WTC11 (cell line): ENCODE results near the gene LDLRAD4. TPM values are rescaled to one million over a fixed set of nuclear protein-coding genes. Genes with fewer than 3 reads are reported as not detected.

Source experiments
- ATAC-seq: fragments of 200-7000 bp; cut with Tn5 transposase; 2 replicates; pipeline ENCODE4 v1.10.0; 2021; ENCODE audit warnings: mild to moderate bottlenecking, moderate library complexity
- CTCF ChIA-PET: fragments of 300-600 bp; sonication (Branson Sonifier 250); formaldehyde crosslinking; loops from one replicate; lab custom pipeline; 2021; ENCODE audit warnings: antibody characterized with exemption; lab: Charles Lee
- POLR2A ChIA-PET: fragments of 350-600 bp; sonication (Branson Sonifier 250); formaldehyde crosslinking; loops from one replicate; lab custom pipeline; 2021; ENCODE audit warnings: antibody characterized with exemption; lab: Charles Lee
- DNase-seq: peaks from one replicate; pipeline ENCODE4 v3.0.0; 2021; ENCODE audit warnings: low spot score
- H3K27ac Mint-ChIP-seq: 2 replicates; pipeline ENCODE4 v1.8.0; 2021; ENCODE audit warnings: mixed read lengths
- H3K27me3 Mint-ChIP-seq: 2 replicates; pipeline ENCODE4 v1.8.0; 2021; ENCODE audit warnings: low read depth, mild to moderate bottlenecking, moderate library complexity, mixed read lengths
- H3K36me3 Mint-ChIP-seq: 2 replicates; pipeline ENCODE4 v1.8.0; 2021; ENCODE audit warnings: mixed read lengths
- H3K4me1 Mint-ChIP-seq: 2 replicates; pipeline ENCODE4 v1.8.0; 2022; ENCODE audit warnings: mixed read lengths
- H3K4me3 Mint-ChIP-seq: 2 replicates; pipeline ENCODE4 v1.8.0; 2021; ENCODE audit warnings: mild to moderate bottlenecking, moderate library complexity, mixed read lengths
- H3K9me3 Mint-ChIP-seq: 2 replicates; pipeline ENCODE4 v1.8.0; 2021; ENCODE audit warnings: mixed read lengths
- CREB1 ChIP-seq: sonication (generic); formaldehyde crosslinking; IDR thresholded peaks from 2 replicates; pipeline ENCODE4 v1.8.0; 2023; ENCODE audit warnings: mild to moderate bottlenecking, missing genetic modification reagents
- CREM ChIP-seq: sonication (generic); formaldehyde crosslinking; IDR thresholded peaks from 2 replicates; pipeline ENCODE4 v1.8.1; 2022; ENCODE audit warnings: mild to moderate bottlenecking, missing genetic modification reagents, moderate library complexity
- FOXP1 ChIP-seq: sonication (generic); formaldehyde crosslinking; IDR thresholded peaks from 2 replicates; pipeline ENCODE4 v1.8.0; 2022; ENCODE audit warnings: missing genetic modification reagents, mild to moderate bottlenecking, moderate library complexity, borderline replicate concordance
- JUN ChIP-seq: sonication (generic); formaldehyde crosslinking; IDR thresholded peaks from 2 replicates; pipeline ENCODE4 v1.8.0; 2023; ENCODE audit warnings: mild to moderate bottlenecking, missing genetic modification reagents
- MXD4 ChIP-seq: fragments of 250-450 bp; sonication (Bioruptor Pico); IDR thresholded peaks from 2 replicates; pipeline ENCODE4 v1.8.0; 2021; ENCODE audit warnings: mild to moderate bottlenecking, moderate library complexity, borderline replicate concordance
- RORB ChIP-seq: fragments of 250-450 bp; sonication (Bioruptor Pico); IDR thresholded peaks from 2 replicates; pipeline ENCODE4 v1.9.0; 2021; ENCODE audit warnings: mild to moderate bottlenecking
- SMAD3 ChIP-seq: sonication (generic); formaldehyde crosslinking; IDR thresholded peaks from 2 replicates; pipeline ENCODE4 v1.8.0; 2022; ENCODE audit warnings: missing genetic modification reagents, mild to moderate bottlenecking, borderline replicate concordance
- SMAD4 ChIP-seq: sonication (generic); formaldehyde crosslinking; IDR thresholded peaks from 2 replicates; pipeline ENCODE4 v1.8.0; 2022; ENCODE audit warnings: mild to moderate bottlenecking, missing genetic modification reagents
- TEAD1 ChIP-seq: sonication (generic); formaldehyde crosslinking; IDR thresholded peaks from 2 replicates; pipeline ENCODE4 v1.8.0; 2022; ENCODE audit warnings: mild to moderate bottlenecking, missing genetic modification reagents
- ZNF219 ChIP-seq: sonication (generic); formaldehyde crosslinking; IDR thresholded peaks from 2 replicates; pipeline ENCODE4 v1.8.0; 2023; ENCODE audit warnings: missing genetic modification reagents, mild to moderate bottlenecking, borderline replicate concordance
- ZNF423 ChIP-seq: fragments of 250-450 bp; sonication (Bioruptor Pico); IDR thresholded peaks from 2 replicates; pipeline ENCODE4 v2.1.2; 2022; ENCODE audit warnings: mild to moderate bottlenecking, moderate library complexity
- total RNA-seq: library from RNA; stranded (reverse); gene quantifications from 3 replicates; pipeline ENCODE4 v1.2.3, GENCODE V29; 2021
- TF ChIP-seq, protein P1 (sequence below): sonication (generic); formaldehyde crosslinking; conservative IDR thresholded peaks from 2 replicates; pipeline ENCODE4 v1.8.1; 2023; ENCODE audit warnings: mild to moderate bottlenecking, low read depth, missing genetic modification reagents, moderate library complexity
- TF ChIP-seq, protein P2 (sequence below): sonication (generic); formaldehyde crosslinking; IDR thresholded peaks from 2 replicates; pipeline ENCODE4 v1.8.1; 2023; ENCODE audit warnings: mild to moderate bottlenecking, missing genetic modification reagents
- TF ChIP-seq, protein P3 (sequence below): sonication (generic); formaldehyde crosslinking; IDR thresholded peaks from 2 replicates; pipeline ENCODE4 v1.8.0; 2023; ENCODE audit warnings: missing genetic modification reagents, mild to moderate bottlenecking, borderline replicate concordance
- TF ChIP-seq, protein P4 (sequence below): fragments of 250-450 bp; sonication (Bioruptor Pico); IDR thresholded peaks from 2 replicates; pipeline ENCODE4 v1.9.0; 2021; ENCODE audit warnings: moderate library complexity, mild to moderate bottlenecking, inconsistent platforms, borderline replicate concordance
- TF ChIP-seq, protein P5 (sequence below): sonication (generic); formaldehyde crosslinking; IDR thresholded peaks from 2 replicates; pipeline ENCODE4 v1.8.1; 2022; ENCODE audit warnings: low read depth, mild to moderate bottlenecking, moderate library complexity, missing genetic modification reagents, borderline replicate concordance
- TF ChIP-seq, protein P6 (sequence below): fragments of 250-450 bp; sonication (Bioruptor Pico); IDR thresholded peaks from 2 replicates; pipeline ENCODE4 v1.9.0; 2021; ENCODE audit warnings: mild to moderate bottlenecking, borderline replicate concordance

Gene LDLRAD4
- total RNA-seq, 1 experiment from 2014 or later = 6.2 TPM

DNA sequence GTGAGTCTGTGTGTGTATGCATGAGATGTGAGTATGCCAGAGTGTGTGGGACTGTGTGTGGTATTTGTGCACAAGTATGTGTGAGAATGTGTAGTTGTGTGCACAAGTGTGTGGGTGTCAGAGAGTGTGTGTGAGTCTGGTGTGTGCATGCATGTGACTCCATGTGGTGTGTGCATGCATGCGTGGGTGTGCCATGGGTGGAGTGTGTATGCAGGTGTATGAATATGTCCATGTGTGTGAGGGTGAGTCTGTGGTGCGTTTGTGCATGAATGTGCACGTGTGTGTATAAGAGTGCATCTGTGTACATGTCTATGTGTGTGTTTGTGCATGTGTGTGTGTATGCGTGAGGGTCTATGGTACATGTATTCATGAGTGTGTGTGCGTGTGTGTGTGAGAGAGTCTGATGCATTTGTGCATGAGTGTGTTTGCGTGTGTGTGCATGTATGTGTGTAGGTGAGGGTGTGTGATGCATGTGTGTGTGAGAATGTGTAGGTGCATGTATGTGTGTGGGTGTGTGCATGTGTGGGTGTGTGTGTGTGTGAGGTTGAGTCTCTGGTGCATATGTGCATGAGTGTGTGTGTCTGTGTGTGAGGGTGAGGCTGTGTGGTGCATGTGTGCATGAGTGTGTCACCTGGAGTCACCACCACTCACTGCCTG, 226.8 kb downstream of the LDLRAD4 start:
- peaks cover 39% of the 10 kb centered on the region for H3K4me1 Mint-ChIP-seq

More for the DNA sequence above, 226.8 kb downstream of the LDLRAD4 start:
- Mint-ChIP-seq H3K9me3 (no peaks in the 10 kb centered on the region), H3K27me3 (no peaks in the 10 kb centered on the region; the same call in 1 of the 2 replicates), H3K4me3 (no peak overlapping the region), H3K27ac (no peak overlapping the region), H3K36me3 (no peaks in the 10 kb centered on the region)
- no peak for DNase-seq
- ChIA-PET CTCF (no interaction called here), POLR2A (no interaction called here)
- no peak for ATAC-seq
- TF ChIP-seq ZNF219 (CRISPR knock-in tag) (no peak), FOXP1 (CRISPR knock-in tag) (no peak), SMAD4 (CRISPR knock-in tag) (no peak), RORB (no peak), ZNF423 (no peak), JUN (CRISPR knock-in tag) (no peak), TEAD1 (CRISPR knock-in tag) (no peak), CREB1 (CRISPR knock-in tag) (no peak), SMAD3 (no peak), MXD4 (CRISPR knock-in tag) (no peak), CREM (no peak)
- TF ChIP-seq, protein P1, sequence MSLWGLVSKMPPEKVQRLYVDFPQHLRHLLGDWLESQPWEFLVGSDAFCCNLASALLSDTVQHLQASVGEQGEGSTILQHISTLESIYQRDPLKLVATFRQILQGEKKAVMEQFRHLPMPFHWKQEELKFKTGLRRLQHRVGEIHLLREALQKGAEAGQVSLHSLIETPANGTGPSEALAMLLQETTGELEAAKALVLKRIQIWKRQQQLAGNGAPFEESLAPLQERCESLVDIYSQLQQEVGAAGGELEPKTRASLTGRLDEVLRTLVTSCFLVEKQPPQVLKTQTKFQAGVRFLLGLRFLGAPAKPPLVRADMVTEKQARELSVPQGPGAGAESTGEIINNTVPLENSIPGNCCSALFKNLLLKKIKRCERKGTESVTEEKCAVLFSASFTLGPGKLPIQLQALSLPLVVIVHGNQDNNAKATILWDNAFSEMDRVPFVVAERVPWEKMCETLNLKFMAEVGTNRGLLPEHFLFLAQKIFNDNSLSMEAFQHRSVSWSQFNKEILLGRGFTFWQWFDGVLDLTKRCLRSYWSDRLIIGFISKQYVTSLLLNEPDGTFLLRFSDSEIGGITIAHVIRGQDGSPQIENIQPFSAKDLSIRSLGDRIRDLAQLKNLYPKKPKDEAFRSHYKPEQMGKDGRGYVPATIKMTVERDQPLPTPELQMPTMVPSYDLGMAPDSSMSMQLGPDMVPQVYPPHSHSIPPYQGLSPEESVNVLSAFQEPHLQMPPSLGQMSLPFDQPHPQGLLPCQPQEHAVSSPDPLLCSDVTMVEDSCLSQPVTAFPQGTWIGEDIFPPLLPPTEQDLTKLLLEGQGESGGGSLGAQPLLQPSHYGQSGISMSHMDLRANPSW = no peak
- TF ChIP-seq, protein P2, sequence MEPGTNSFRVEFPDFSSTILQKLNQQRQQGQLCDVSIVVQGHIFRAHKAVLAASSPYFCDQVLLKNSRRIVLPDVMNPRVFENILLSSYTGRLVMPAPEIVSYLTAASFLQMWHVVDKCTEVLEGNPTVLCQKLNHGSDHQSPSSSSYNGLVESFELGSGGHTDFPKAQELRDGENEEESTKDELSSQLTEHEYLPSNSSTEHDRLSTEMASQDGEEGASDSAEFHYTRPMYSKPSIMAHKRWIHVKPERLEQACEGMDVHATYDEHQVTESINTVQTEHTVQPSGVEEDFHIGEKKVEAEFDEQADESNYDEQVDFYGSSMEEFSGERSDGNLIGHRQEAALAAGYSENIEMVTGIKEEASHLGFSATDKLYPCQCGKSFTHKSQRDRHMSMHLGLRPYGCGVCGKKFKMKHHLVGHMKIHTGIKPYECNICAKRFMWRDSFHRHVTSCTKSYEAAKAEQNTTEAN (CRISPR knock-in tag) = no peak
- TF ChIP-seq, protein P3, sequence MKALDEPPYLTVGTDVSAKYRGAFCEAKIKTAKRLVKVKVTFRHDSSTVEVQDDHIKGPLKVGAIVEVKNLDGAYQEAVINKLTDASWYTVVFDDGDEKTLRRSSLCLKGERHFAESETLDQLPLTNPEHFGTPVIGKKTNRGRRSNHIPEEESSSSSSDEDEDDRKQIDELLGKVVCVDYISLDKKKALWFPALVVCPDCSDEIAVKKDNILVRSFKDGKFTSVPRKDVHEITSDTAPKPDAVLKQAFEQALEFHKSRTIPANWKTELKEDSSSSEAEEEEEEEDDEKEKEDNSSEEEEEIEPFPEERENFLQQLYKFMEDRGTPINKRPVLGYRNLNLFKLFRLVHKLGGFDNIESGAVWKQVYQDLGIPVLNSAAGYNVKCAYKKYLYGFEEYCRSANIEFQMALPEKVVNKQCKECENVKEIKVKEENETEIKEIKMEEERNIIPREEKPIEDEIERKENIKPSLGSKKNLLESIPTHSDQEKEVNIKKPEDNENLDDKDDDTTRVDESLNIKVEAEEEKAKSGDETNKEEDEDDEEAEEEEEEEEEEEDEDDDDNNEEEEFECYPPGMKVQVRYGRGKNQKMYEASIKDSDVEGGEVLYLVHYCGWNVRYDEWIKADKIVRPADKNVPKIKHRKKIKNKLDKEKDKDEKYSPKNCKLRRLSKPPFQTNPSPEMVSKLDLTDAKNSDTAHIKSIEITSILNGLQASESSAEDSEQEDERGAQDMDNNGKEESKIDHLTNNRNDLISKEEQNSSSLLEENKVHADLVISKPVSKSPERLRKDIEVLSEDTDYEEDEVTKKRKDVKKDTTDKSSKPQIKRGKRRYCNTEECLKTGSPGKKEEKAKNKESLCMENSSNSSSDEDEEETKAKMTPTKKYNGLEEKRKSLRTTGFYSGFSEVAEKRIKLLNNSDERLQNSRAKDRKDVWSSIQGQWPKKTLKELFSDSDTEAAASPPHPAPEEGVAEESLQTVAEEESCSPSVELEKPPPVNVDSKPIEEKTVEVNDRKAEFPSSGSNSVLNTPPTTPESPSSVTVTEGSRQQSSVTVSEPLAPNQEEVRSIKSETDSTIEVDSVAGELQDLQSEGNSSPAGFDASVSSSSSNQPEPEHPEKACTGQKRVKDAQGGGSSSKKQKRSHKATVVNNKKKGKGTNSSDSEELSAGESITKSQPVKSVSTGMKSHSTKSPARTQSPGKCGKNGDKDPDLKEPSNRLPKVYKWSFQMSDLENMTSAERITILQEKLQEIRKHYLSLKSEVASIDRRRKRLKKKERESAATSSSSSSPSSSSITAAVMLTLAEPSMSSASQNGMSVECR (CRISPR knock-in tag) = no peak
- TF ChIP-seq, protein P4, sequence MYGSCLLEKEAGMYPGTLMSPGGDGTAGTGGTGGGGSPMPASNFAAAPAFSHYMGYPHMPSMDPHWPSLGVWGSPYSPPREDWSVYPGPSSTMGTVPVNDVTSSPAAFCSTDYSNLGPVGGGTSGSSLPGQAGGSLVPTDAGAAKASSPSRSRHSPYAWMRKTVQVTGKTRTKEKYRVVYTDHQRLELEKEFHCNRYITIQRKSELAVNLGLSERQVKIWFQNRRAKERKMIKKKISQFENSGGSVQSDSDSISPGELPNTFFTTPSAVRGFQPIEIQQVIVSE = no peak
- TF ChIP-seq, protein P5, sequence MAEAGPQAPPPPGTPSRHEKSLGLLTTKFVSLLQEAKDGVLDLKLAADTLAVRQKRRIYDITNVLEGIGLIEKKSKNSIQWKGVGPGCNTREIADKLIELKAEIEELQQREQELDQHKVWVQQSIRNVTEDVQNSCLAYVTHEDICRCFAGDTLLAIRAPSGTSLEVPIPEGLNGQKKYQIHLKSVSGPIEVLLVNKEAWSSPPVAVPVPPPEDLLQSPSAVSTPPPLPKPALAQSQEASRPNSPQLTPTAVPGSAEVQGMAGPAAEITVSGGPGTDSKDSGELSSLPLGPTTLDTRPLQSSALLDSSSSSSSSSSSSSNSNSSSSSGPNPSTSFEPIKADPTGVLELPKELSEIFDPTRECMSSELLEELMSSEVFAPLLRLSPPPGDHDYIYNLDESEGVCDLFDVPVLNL = no peak
- TF ChIP-seq, protein P6, sequence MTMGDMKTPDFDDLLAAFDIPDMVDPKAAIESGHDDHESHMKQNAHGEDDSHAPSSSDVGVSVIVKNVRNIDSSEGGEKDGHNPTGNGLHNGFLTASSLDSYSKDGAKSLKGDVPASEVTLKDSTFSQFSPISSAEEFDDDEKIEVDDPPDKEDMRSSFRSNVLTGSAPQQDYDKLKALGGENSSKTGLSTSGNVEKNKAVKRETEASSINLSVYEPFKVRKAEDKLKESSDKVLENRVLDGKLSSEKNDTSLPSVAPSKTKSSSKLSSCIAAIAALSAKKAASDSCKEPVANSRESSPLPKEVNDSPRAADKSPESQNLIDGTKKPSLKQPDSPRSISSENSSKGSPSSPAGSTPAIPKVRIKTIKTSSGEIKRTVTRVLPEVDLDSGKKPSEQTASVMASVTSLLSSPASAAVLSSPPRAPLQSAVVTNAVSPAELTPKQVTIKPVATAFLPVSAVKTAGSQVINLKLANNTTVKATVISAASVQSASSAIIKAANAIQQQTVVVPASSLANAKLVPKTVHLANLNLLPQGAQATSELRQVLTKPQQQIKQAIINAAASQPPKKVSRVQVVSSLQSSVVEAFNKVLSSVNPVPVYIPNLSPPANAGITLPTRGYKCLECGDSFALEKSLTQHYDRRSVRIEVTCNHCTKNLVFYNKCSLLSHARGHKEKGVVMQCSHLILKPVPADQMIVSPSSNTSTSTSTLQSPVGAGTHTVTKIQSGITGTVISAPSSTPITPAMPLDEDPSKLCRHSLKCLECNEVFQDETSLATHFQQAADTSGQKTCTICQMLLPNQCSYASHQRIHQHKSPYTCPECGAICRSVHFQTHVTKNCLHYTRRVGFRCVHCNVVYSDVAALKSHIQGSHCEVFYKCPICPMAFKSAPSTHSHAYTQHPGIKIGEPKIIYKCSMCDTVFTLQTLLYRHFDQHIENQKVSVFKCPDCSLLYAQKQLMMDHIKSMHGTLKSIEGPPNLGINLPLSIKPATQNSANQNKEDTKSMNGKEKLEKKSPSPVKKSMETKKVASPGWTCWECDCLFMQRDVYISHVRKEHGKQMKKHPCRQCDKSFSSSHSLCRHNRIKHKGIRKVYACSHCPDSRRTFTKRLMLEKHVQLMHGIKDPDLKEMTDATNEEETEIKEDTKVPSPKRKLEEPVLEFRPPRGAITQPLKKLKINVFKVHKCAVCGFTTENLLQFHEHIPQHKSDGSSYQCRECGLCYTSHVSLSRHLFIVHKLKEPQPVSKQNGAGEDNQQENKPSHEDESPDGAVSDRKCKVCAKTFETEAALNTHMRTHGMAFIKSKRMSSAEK (CRISPR knock-in tag) = no peak
